Fibroblast of mammary gland (primary cell): ENCODE measurements around the gene RPUSD1.
"Not testable (repeated sequence)": the region's sequence is repeated elsewhere in the genome, so short reads cannot be mapped to it uniquely, and the experiment has no call there.

Experiments
- DNase-seq: peaks from one replicate; pipeline ENCODE4 v3.0.0-alpha.2; 2010; ENCODE audit warnings: low read depth
- H3K4me3 ChIP-seq: 2 replicates; pipeline ENCODE4 v1.5.1; 2011; ENCODE audit warnings: low read depth, mild to moderate bottlenecking, low read length, moderate library complexity; ENCODE audit not compliant: control insufficient read depth
- CTCF ChIP-seq: conservative IDR thresholded peaks from 2 replicates; pipeline ENCODE4 v1.5.1; 2011; ENCODE audit warnings: low read depth, low read length, inconsistent platforms; ENCODE audit not compliant: control insufficient read depth, insufficient read depth

The RPUSD1 gene

DNA sequence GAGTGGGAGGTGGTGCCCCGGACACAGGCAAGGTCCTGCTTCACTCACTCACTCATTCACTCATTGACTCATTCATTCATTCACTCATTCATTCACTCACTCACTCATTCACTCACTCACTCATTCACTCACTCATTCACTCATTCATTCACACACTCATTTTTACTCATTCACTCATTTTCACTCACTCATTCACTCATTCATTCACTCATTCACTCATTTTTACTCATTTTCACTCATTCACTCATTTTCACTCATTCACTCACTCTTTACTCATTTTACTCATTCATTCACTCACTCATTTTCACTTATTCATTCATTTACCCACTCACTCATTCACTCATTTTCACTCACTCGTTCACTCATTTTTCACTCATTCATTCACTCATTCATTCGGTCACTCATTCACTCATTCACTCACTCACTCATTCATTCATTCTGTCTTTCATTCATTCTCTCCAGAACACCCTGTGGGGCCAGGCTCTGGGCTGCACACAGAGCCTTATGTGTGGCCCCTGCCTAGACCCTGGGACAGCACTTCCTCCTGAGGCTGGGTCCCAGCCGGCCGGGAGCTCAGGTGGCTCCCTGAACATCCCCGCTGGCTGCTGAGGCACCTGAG lies 9.2 kb downstream of the RPUSD1 start:
- no peak for TF ChIP-seq CTCF
- DNase-seq: no peak
- H3K4me3 ChIP-seq: no peak overlapping the region

GRCh38 chr16:778447-778846 lies 9.7 kb downstream of the RPUSD1 start:
- no peak for TF ChIP-seq CTCF
- no peak overlapping the region for H3K4me3 ChIP-seq
- DNase-seq: no peak

DNA sequence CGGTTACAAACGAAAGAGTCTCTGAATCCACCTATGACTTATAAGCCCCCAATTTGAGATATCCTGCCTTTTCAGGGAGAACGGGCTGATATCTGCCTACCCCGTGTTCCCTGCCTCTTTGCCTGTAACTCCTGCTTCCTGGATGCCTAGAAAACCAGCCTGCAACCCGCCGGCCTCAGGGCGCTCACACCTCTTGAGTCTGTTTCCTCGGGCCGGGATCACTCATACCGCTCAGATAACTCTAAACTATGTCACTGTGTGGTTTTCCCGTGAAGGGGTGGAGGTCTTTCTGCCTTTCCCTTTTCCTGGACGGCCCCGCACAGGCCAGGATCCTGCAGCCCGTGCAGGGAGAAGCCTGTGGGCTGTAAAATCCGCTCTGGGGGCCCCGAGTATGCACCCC lies 10.4 kb downstream of the RPUSD1 start:
- no peak overlapping the region for H3K4me3 ChIP-seq
- DNase-seq: no peak
- no peak for TF ChIP-seq CTCF

- no peak overlapping the region for H3K4me3 ChIP-seq
- no peak for TF ChIP-seq CTCF
- DNase-seq: no peak
Observed at GRCh38 chr16:776824-777223, 11.4 kb downstream of the RPUSD1 start.

GRCh38 chr16:776298-776697 lies 11.9 kb downstream of the RPUSD1 start:
- H3K4me3 ChIP-seq, DNase-seq: not testable (repeated sequence)

DNA sequence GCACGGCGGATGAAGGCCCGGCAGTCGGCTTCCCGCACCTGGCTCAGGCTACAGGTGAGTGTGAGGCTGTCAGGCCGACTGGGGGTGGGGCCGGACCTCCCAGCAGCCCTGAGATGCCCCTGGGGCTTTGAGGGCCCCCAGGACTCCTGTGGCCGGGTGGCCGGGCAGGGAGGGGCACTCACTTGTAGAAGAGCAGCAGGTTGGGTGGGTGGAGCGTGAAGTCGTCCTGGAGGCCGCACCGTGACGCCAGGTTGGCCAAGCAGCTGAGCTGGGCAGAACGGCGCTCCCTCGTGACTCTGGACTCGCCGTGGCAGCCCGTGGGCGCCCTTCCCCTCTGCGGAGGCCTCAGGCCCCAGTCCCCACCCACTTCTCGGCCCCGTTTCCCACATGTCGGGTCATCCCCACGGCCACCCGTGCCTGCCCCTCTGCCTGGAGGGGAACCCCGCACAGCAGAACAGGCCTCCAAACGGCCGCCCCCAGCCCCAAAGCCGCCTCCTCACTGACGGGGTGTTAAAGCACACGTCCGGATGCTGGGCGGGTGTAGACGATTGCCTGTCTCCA lies 12.9 kb downstream of the RPUSD1 start:
- no peak for TF ChIP-seq CTCF
- no peak for DNase-seq
- H3K4me3 ChIP-seq: no peak overlapping the region

GRCh38 chr16:774086-775001 lies 13.8 kb downstream of the RPUSD1 start:
- DNase-seq: no peak
- no peak for TF ChIP-seq CTCF
- H3K4me3 ChIP-seq: no peak overlapping the region
